ENCODE results near the gene SRP14. TPM values are rescaled to one million over a fixed set of nuclear protein-coding genes. Genes with fewer than 3 reads are reported as not detected.
"Not testable (repeated sequence)": the region's sequence is repeated elsewhere in the genome, so short reads cannot be mapped to it uniquely, and the experiment has no call there.

SRP14 gene
- polyA plus RNA-seq, 5 donors = 506 to 659 (median 563) TPM

- no peak for DNase-seq
Measured at GRCh38 chr15:40053079-40053830, 14.3 kb upstream of the SRP14 start.

DNA sequence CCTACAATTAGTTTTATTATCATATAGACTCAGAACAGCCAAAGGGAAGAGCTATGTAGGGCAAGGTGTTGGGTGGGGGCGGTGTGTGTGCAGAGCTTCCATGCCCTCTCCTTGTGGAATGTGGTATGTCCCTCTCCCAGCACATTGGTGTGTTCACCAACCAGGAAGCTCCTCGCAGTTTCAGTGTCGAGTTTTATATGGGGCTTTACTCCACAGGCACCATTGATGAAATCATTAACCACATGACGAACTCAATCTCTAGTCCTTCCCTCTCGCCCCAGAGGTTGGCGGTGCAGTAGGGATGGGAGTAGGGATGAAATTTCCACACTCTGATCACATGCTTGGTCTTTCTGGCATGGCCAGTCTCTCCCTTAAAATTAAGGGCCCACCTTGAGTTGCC is 13.6 kb upstream of the SRP14 start:
- DNase-seq = no peak

- DNase-seq = no peak
Measured at GRCh38 chr15:40051616-40052415, 12.8 kb upstream of the SRP14 start.

GRCh38 chr15:40050788-40051470 is 11.9 kb upstream of the SRP14 start:
- no peak for DNase-seq

DNA sequence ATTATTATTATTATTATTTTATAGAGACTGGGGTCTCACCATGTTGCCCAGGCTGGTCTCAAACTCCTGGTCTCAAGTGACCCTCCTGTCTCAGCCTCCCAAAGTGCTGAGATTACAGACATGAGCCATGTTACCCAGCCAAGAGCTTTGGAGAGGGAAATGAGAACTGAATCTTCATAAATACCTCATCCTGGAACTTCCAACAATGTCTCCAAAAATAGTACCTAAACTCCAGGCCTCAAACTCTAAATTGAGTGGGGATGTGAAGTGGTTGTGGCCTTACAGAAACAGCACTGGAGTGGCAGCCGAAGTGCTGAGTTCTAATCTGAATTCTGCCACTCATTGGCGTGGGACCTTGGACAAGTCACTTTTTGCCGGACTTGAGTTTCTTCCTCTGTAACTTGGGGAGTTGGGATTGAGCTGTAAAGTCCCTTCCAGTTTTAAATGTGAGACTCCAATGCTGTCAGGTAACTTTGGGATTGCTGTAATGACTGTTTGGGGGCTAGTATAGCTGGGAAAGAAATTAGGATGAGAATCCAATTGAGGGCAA is 10.0 kb upstream of the SRP14 start:
- DNase-seq = no peak

GRCh38 chr15:40048211-40048792 is 9.3 kb upstream of the SRP14 start:
- DNase-seq = no peak

DNA sequence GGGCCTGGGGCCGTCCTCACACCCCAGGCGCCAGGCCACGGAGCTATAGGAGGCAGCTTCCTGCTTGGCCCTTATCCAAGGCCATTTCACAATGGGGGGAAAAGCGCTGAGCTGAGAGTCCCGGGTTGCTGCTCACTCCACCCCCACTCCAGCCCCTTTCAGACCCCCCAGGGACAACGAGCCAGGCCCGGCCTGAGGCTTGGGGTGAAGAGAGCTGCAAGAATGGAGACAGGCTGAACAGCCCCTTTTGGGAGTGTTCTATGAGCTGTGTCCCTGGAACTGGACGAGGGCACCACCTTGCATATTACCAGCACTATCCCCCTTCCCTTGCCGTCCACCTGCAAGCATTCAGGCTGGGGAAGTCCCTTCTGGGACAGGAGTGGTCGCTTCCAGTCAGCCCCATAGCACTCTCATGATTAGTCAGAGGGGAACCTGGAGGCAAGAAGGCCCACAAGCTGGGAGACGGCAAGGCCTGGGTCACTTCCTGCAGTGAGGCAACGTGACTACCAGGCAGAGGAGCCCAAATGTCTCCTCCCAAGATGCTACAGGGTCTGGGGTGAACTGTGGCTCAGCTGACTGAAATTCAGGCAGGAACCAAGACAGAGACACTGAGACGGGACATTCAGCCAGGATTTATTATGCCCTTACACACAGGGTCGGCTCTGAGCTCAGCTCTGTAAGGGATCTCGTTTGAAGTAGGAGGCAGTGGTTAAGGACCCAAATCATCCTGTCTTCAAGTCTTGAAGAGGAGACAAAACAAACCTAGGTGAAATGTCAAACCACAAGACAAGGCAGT is 8.6 kb upstream of the SRP14 start:
- DNase-seq = peak; percentile 70 to 74

DNA sequence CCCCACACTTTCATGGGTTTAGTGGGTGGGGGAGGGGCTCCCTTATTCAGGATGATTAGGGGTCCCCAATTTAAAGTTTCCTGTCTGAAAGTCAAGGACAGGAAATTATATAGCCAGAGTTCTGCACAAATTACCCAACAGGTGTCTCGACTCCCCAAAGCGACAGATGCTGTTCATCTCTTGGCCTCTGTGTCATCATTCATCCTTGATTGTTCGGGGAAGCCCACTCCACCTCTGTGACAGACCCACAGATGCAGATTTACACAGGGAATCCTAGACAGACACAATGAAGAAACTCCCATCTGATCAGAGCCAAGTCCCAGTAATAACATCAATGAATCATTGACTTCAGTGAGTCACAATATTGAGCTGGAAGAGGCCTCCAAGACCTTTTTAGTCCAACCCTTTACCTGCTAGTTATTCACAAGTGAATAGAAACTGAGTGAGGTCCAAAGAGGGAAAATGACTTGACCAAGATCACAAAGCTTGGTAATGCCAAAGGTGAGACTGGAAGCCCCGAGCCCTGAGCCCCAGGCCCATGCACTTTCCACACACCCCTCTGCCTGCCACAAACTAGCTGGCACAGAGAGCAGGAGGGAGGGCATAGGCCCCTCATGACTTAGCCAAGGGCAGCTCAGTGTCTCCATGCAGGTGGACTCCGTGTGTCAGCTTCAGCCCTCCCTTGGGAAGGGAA is 7.9 kb upstream of the SRP14 start:
- no peak for DNase-seq

DNA sequence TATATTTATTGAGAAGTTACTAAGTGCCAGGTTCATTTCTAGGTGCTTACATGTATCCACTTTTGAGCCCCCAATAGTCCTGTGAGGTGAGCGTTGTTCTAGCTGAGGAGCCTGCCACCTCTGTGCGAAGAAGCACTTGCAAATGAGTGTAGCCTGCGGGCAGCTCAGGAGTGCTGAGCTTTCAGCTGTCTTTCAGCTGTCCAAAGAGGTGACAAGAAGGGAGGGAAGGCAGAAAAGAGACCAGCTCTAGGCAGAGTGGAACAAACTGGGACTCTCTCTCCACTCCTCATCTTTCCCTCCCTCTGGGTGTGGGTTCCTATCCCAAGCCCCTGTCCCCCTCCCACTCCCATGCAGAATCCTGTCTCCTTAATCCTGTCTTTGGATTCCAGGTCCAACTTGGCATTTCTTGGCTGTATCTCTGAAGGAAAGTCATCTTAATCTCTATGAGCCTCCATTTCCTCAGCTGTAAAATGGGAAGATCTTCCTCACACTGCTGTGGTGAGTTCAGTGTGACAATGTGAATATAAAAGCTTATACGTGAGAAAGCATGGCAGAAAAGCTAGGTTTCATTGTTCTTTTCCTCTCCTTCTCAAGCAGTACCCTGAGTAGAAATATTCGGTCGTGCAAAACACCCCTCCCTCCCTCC is 6.7 kb upstream of the SRP14 start:
- DNase-seq = no peak

DNA sequence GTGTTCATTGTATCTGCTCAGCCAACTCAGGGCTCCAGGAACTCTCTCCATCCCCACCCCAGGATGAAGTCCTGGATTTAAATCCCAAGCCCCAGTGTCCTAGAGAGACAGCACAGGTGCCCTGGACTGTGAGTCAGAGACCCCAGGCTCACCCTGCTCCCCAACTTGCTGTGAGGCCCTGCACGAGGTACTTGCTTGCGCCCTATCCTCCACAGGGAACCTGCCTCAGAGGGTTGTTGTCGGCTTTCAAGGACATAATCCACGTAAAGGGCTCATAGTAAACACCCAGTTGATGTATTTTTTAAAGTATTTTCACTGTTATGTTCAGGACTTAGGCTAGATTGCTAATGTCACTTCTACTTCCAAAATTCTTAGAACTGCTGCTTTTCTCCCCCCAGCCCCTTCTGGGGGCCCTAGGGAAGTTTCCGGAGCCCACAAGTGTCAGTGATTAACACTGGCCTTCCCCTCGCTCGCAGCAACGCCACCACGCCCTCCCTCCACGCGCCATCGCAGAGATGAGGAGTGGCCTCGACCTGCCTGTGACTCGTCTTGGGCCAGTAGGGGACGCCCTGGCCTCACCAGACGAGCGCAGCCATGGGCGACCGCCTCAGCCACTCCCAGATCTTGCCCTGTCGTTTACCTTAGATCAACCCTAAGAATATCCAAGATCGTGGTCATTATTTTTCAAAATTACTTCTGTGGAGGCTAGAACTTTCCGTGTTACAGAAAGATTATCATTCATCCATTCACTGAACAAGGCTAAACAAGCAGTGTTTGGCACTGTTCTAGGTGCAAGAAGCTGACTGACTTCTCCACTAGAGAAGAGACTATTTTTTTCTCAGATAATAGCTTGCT is 6.0 kb upstream of the SRP14 start:
- DNase-seq = peak; percentile 65 to 77

DNA sequence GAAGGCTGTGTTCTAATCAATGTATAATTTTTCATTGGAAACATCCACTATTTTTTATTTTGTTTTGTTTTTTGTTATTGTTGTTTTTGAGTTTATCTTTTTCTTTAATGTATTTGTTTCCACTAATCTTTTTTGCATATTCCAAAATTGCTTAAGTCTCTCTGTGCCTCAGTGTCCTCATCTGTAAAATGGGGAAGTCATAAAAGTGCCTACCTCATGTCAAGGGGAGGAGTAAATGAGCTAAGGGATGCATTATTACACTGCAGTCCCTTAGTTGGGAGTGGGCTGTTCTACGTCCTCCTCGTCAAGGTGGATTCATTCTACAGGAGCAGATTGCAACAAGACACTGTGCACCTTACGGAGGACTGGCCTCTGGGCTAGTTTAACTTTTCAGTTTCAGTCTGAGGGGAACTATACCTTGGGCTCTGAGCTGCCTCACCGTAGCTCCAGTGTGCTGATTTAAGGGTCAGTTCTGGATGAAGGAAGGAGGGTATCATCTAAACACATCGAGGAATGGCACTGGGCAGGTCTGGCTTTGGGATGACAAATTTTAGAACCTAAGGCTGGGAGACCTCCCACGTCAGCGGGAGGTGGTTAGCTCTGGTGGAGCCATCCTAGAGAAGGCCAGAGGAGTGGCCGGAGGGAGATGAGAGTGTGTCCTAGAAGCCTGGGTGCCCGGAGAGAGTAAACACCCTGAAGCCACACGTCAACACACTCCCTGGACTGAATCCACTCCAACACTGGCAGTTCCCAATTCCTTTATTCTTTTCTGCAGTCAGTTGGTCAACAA is 5.1 kb upstream of the SRP14 start:
- DNase-seq = no peak

GRCh38 chr15:40042791-40043320 is 3.9 kb upstream of the SRP14 start:
- no peak for DNase-seq

GRCh38 chr15:40040770-40041169 is 1.8 kb upstream of the SRP14 start:
- DNase-seq = no peak

GRCh38 chr15:40040293-40040635 is 1.3 kb upstream of the SRP14 start:
- no peak for DNase-seq

- DNase-seq = no peak
Measured at GRCh38 chr15:40038275-40038637, 725 bp downstream of the SRP14 start.

GRCh38 chr15:40037721-40038120 is 1.3 kb downstream of the SRP14 start:
- no peak for DNase-seq

- not testable (repeated sequence) for DNase-seq
Measured at GRCh38 chr15:40035182-40035581, 3.8 kb downstream of the SRP14 start.

Measured in right lung (tissue), 5 donors.